Measurements from ENCODE around the gene PERM1.

DNA sequence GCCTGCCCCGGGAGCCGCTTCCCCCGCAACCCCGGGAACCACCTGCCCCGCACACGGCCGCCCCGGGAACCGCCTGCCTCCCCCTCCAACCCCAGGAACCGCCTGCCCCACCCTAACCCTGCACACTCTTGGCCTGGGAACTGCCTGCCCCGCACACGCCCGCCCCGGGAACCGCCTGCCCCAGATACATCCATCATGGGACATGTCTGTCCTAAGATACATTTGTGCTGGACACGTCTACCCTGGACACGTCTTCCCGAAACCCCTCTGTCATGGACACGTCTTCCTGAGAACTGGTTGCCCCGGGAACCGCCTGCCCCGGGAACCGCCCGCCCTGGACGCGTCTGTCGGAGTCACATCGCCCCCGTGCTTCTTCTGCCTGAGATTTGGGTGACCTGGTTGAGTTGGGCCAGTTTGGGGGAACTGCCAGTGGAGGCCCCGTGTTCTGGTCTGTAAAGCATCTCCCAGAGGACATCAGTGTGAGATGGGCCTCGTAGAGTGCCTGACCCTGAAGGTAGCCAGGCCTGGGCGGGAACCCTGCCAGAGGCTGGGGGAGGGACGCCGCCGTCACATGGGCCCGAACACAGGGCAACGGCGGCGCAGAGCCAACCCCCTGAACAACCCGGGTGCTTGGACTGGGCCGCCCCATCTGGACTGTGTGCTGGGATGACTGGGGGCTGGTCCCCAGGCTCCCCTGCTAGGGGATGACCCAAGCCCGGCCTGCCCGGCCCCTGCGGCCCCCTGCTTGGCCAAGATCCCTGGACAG is 3.6 kb downstream of the PERM1 start:
- no peak for TF ChIP-seq CTCF (IDR thresholded peaks at IDR 0.05)
- no peak for TF ChIP-seq POLR2A (IDR thresholded peaks at IDR 0.05)

Measured in breast epithelium (tissue), 3 donors.